ENCODE measurements around the gene NADK. TPM values are rescaled to one million over a fixed set of nuclear protein-coding genes. Genes with fewer than 3 reads are reported as not detected.

NADK gene
- total RNA-seq, 1 donor from 2014 or later, result 48.8 TPM

- H3K4me3 ChIP-seq (ENCODE audit: low read depth, low read length), result no peak overlapping the region
- DNase-seq (ENCODE audit: low read depth), result no peak
- no peak for TF ChIP-seq CTCF (conservative IDR thresholded peaks at IDR 0.05; ENCODE audit: low read depth, low read length)
These were observed 2.7 kb downstream of the NADK start for GRCh38 chr1:1775327-1776226.

DNA sequence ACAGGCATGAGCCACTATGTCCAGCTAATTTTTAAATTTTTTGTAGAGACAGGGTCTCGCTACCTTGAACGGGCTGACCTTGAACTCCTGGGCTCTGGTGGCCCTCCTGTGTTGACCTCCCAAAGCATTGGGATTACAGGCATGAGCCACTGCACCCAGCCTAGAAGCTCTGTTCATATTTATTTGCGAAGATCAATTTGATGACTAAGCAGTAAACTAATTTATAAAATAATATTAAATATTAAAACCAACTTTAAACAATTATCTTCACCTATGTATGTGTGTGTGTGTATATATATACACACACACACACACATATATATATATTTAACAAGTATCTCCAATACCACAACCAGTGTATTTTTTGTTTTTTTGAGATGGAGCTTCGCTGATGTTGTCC lies 4.4 kb downstream of the NADK start:
- TF ChIP-seq CTCF (conservative IDR thresholded peaks at IDR 0.05; ENCODE audit: low read depth, low read length), result no peak

GRCh38 chr1:1771096-1771495 lies 7.2 kb downstream of the NADK start:
- no peak for TF ChIP-seq CTCF (conservative IDR thresholded peaks at IDR 0.05; ENCODE audit: low read depth, low read length)
- no peak for DNase-seq (ENCODE audit: low read depth)
- H3K4me3 ChIP-seq (ENCODE audit: low read depth, low read length), result no peak overlapping the region

More for the DNA sequence above, 4.4 kb downstream of the NADK start:
- DNase-seq (ENCODE audit: low read depth), result no peak
- no peak overlapping the region for H3K4me3 ChIP-seq (ENCODE audit: low read depth, low read length)

GRCh38 chr1:1770102-1770501 lies 8.2 kb downstream of the NADK start:
- H3K4me3 ChIP-seq (ENCODE audit: low read depth, low read length), result no peak overlapping the region
- TF ChIP-seq CTCF (conservative IDR thresholded peaks at IDR 0.05; ENCODE audit: low read depth, low read length), result no peak
- no peak for DNase-seq (ENCODE audit: low read depth)

GRCh38 chr1:1768249-1768992 lies 9.8 kb downstream of the NADK start:
- H3K4me3 ChIP-seq (ENCODE audit: low read depth, low read length), result no peak overlapping the region
- DNase-seq (ENCODE audit: low read depth), result no peak
- TF ChIP-seq CTCF (conservative IDR thresholded peaks at IDR 0.05; ENCODE audit: low read depth, low read length), result no peak

GRCh38 chr1:1764876-1765470 lies 13.3 kb downstream of the NADK start:
- no peak for TF ChIP-seq CTCF (conservative IDR thresholded peaks at IDR 0.05; ENCODE audit: low read depth, low read length)
- no peak for DNase-seq (ENCODE audit: low read depth)
- no peak overlapping the region for H3K4me3 ChIP-seq (ENCODE audit: low read depth, low read length)

Data from epithelial cell of proximal tubule (primary cell).